Lung (tissue), 16 donors: ENCODE measurements around the gene SFXN1. TPM values are rescaled to one million over a fixed set of nuclear protein-coding genes. Genes with fewer than 3 reads are reported as not detected.
A peak's percentile ranks its signal among the peaks of the same experiment; 100 is the strongest.

ENCODE experiments used
- ATAC-seq: fragments of 200-7000 bp; cut with Tn5 transposase; one replicate; pipeline ENCODE4 v1.9.1; 2020; ENCODE audit warnings: moderate number of reproducible peaks; ENCODE audit not compliant: insufficient read depth, low FRiP score
- DNase-seq, 3 donors: peaks; one replicate each; pipeline ENCODE4 v3.0.0-alpha.2; 2013 to 2017
- H3K27ac ChIP-seq, 2 donors: one replicate each; pipeline ENCODE4 v1.5.1; 2013; ENCODE audit warnings: mild to moderate bottlenecking in 2 of 2, moderate library complexity in 2 of 2, control low read depth in 1 of 2, inconsistent platforms in 1 of 2, low read depth in 1 of 2, low read length in 1 of 2
- H3K27me3 ChIP-seq, 3 donors: one replicate each; pipeline ENCODE4 v1.5.1; 2013; ENCODE audit warnings: low read length in 2 of 3; ENCODE audit not compliant: control insufficient read depth in 3 of 3, insufficient read depth in 3 of 3
- H3K36me3 ChIP-seq, 4 donors: one replicate each; pipeline ENCODE4 v1.5.1; 2013; ENCODE audit warnings: low read length in 4 of 4, mild to moderate bottlenecking in 1 of 4, moderate library complexity in 1 of 4; ENCODE audit not compliant: control insufficient read depth in 4 of 4, insufficient read depth in 4 of 4
- H3K4me1 ChIP-seq, 5 donors: one replicate each; pipeline ENCODE4 v1.5.1; 2013; ENCODE audit warnings: low read length in 5 of 5, mild to moderate bottlenecking in 2 of 5, moderate library complexity in 1 of 5; ENCODE audit not compliant: control insufficient read depth in 5 of 5, insufficient read depth in 5 of 5
- H3K4me3 ChIP-seq: one replicate; pipeline ENCODE4 v1.5.1; 2013; ENCODE audit warnings: mild to moderate bottlenecking, control low read depth, moderate library complexity
- H3K9ac ChIP-seq, 2 donors: one replicate each; pipeline ENCODE4 v1.5.1; 2013; ENCODE audit warnings: low read length in 2 of 2, control low read depth in 1 of 2; ENCODE audit not compliant: insufficient read depth in 1 of 2
- H3K9me3 ChIP-seq, 4 donors: one replicate each; pipeline ENCODE4 v1.5.1; 2013; ENCODE audit warnings: low read length in 3 of 4, mild to moderate bottlenecking in 1 of 4, moderate library complexity in 1 of 4; ENCODE audit not compliant: control insufficient read depth in 4 of 4, insufficient read depth in 3 of 4
- WGBS, 2 donors: extraction: QIAGEN DNeasy Blood & Tissue Kit; methylation state at CpG; one replicate each; pipeline ENCODE4 v1.1.7; 2013; 5-methylcytosine and 5-hydroxymethylcytosine counted together
- long read RNA-seq, 5 donors: transcript quantifications; one replicate each; lab custom pipeline, GENCODE V29; 2026
- polyA plus RNA-seq, 2 donors: library from polyadenylated mRNA; stranded (reverse); fragments of 200-250 nt; gene quantifications; one replicate each; pipeline ENCODE4 v1.2.1, GENCODE V29; 2013
- total RNA-seq, 2 donors: library from RNA; depleted of rRNA in 1 of 2; stranded (reverse); fragments of >200 nt in 1 of 2; gene quantifications; one replicate each; pipeline ENCODE4 v1.2.1, GENCODE V29; 2014 to 2021
- TF ChIP-seq, protein P1 (sequence below): IDR thresholded peaks from 2 replicates; pipeline ENCODE4 v1.5.1; 2012; ENCODE audit warnings: mild to moderate bottlenecking; ENCODE audit errors: control extremely low read depth, extremely low read depth
- donor health status: control.
- donor health status: control.
- donor health status: Bipolar disorder and iron deficiency.
- donor health status: healthy.
- donor health status: DM: yes; HTN: yes; CAD: no.

Gene SFXN1
- total RNA-seq (10 to 100 TPM; 19.8 to 42.2 TPM), polyA plus RNA-seq (10 to 100 TPM in 1 of 2 donors, 1 to 10 TPM in 1; 5.7 to 18.2 TPM)
- long read RNA-seq, donor 1, full-length matches to known transcripts = 6 of 6 reads
- long read RNA-seq, donor 1, partial matches to known transcripts = 0 of 6 reads
- long read RNA-seq, donor 1, other reads (novel, unspliced or antisense) = 0 of 6 reads
- long read RNA-seq, donor 2, full-length matches to known transcripts = 3 of 3 reads
- long read RNA-seq, donor 2, partial matches to known transcripts = 0 of 3 reads
- long read RNA-seq, donor 2, other reads (novel, unspliced or antisense) = 0 of 3 reads
- long read RNA-seq, donor 3, full-length matches to known transcripts = 7 of 7 reads
- long read RNA-seq, donor 3, partial matches to known transcripts = 0 of 7 reads
- long read RNA-seq, donor 3, other reads (novel, unspliced or antisense) = 0 of 7 reads
- long read RNA-seq, donor 4, full-length matches to known transcripts = 5 of 5 reads
- long read RNA-seq, donor 4, partial matches to known transcripts = 0 of 5 reads
- long read RNA-seq, donor 4, other reads (novel, unspliced or antisense) = 0 of 5 reads
- long read RNA-seq, donor 5, full-length matches to known transcripts = 7 of 7 reads
- long read RNA-seq, donor 5, partial matches to known transcripts = 0 of 7 reads
- long read RNA-seq, donor 5, other reads (novel, unspliced or antisense) = 0 of 7 reads

GRCh38 chr5:175478384-175479124 is at the start of gene SFXN1:
Gene SFXN1 (plus strand): TSS chr5:175478560. CDS start chr5:175492104, 13,544 bp downstream.
- Histone ChIP-seq H3K27me3 (no peaks in the 10 kb centered on the region), H3K4me1 (peaks cover 0 to 15% (median 9%) of the 10 kb centered on the region in 5 donors), H3K4me3 (peak within 1 kb of the TSS; percentile 73), H3K36me3 (peaks cover 0 to 3% (median under 1%) of the 10 kb centered on the region in 4 donors), H3K27ac (peak within 1 kb of the TSS in 1 of 2 donors; percentile 83), H3K9me3 (no peaks in the 10 kb centered on the region), H3K9ac (peak within 1 kb of the TSS; percentile 46 to 88)
- 1% methylated on average over 62 to 94 of the region's 94 CpGs for WGBS, 2 donors
- DNase-seq (peak; percentile 82 to 93 (median 86)), ATAC-seq (peak; percentile 88)
- TF ChIP-seq, protein P1, sequence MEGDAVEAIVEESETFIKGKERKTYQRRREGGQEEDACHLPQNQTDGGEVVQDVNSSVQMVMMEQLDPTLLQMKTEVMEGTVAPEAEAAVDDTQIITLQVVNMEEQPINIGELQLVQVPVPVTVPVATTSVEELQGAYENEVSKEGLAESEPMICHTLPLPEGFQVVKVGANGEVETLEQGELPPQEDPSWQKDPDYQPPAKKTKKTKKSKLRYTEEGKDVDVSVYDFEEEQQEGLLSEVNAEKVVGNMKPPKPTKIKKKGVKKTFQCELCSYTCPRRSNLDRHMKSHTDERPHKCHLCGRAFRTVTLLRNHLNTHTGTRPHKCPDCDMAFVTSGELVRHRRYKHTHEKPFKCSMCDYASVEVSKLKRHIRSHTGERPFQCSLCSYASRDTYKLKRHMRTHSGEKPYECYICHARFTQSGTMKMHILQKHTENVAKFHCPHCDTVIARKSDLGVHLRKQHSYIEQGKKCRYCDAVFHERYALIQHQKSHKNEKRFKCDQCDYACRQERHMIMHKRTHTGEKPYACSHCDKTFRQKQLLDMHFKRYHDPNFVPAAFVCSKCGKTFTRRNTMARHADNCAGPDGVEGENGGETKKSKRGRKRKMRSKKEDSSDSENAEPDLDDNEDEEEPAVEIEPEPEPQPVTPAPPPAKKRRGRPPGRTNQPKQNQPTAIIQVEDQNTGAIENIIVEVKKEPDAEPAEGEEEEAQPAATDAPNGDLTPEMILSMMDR = no peak

- 63% methylated on average over 6 of the region's 6 CpGs for WGBS, 2 donors
- Histone ChIP-seq H3K4me3 (no peak overlapping the region), H3K4me1 (no peaks in the 10 kb centered on the region), H3K9me3 (no peaks in the 10 kb centered on the region), H3K9ac (no peak overlapping the region), H3K27me3 (peaks cover 0 to 4% (median 2%) of the 10 kb centered on the region in 3 donors), H3K27ac (no peak overlapping the region), H3K36me3 (no peaks in the 10 kb centered on the region)
- ATAC-seq (no peak), DNase-seq (no peak)
- TF ChIP-seq, protein P1 = no peak
Observed at GRCh38 chr5:175434800-175435199, 43.6 kb upstream of the SFXN1 start.

GRCh38 chr5:175436359-175436758 is 42.0 kb upstream of the SFXN1 start:
- no peaks in the 10 kb centered on the region for H3K36me3 ChIP-seq
- no peak for DNase-seq
- H3K27me3 ChIP-seq = peaks cover 0 to 16% (median 2%) of the 10 kb centered on the region in 3 donors
- no peak overlapping the region for H3K9ac ChIP-seq
- no peaks in the 10 kb centered on the region for H3K9me3 ChIP-seq
- H3K27ac ChIP-seq = no peak overlapping the region
- WGBS, 2 donors = 67 to 70% methylated on average over 8 of the region's 8 CpGs
- peaks cover 0 to 6% (median 0%) of the 10 kb centered on the region in 5 donors for H3K4me1 ChIP-seq
- ATAC-seq = no peak
- TF ChIP-seq, protein P1 = no peak
- no peak overlapping the region for H3K4me3 ChIP-seq
